HG02623 (cell line): Measurements from ENCODE around the gene TRIM9.
"Not testable (repeated sequence)": the region's sequence is repeated elsewhere in the genome, so short reads cannot be mapped to it uniquely, and the experiment has no call there.

Source experiments
- ATAC-seq: cut with Tn5 transposase; IDR thresholded peaks from one replicate; pipeline ENCODE4 v1.9.1; 2021; ENCODE audit warnings: moderate library complexity; ENCODE audit not compliant: unreplicated experiment

Gene TRIM9

GRCh38 chr14:50967103-50967502 is 127.8 kb downstream of the TRIM9 start:
- no peak for ATAC-seq

GRCh38 chr14:50964683-50965390 is 130.1 kb downstream of the TRIM9 start:
- ATAC-seq: no peak

GRCh38 chr14:50963919-50964318 is 131.0 kb downstream of the TRIM9 start:
- ATAC-seq: no peak

GRCh38 chr14:50961605-50962221 is 133.2 kb downstream of the TRIM9 start:
- no peak for ATAC-seq

- ATAC-seq: no peak
Observed at GRCh38 chr14:50957296-50957695, 137.6 kb downstream of the TRIM9 start.

- not testable (repeated sequence) for ATAC-seq
Observed at GRCh38 chr14:50956421-50956820, 138.5 kb downstream of the TRIM9 start.

- no peak for ATAC-seq
Observed at GRCh38 chr14:50955373-50956043, 139.4 kb downstream of the TRIM9 start.

- no peak for ATAC-seq
Observed at GRCh38 chr14:50954811-50955372, 140.0 kb downstream of the TRIM9 start.

GRCh38 chr14:50953502-50953901 is 141.4 kb downstream of the TRIM9 start:
- ATAC-seq: no peak

- no peak for ATAC-seq
Observed at GRCh38 chr14:50951032-50951431, 143.9 kb downstream of the TRIM9 start.

GRCh38 chr14:50948205-50948604 is 146.7 kb downstream of the TRIM9 start:
- ATAC-seq: no peak

- ATAC-seq: no peak
Observed at GRCh38 chr14:50947446-50947845, 147.5 kb downstream of the TRIM9 start.

GRCh38 chr14:50946234-50946935 is 148.5 kb downstream of the TRIM9 start:
- ATAC-seq: no peak

GRCh38 chr14:50944647-50945413 is 150.1 kb downstream of the TRIM9 start:
- ATAC-seq: no peak

GRCh38 chr14:50943943-50944646 is 150.8 kb downstream of the TRIM9 start, which contains the start of gene PYGL:
Gene PYGL (minus strand): TSS chr14:50944483. CDS start chr14:50944403, 80 bp downstream.
- ATAC-seq: peak; percentile 55

- ATAC-seq: no peak
Observed at GRCh38 chr14:50943261-50943942, 151.5 kb downstream of the TRIM9 start.

GRCh38 chr14:50941638-50942037 is 153.3 kb downstream of the TRIM9 start:
- not testable (repeated sequence) for ATAC-seq

- no peak for ATAC-seq
Observed at GRCh38 chr14:50941151-50941550, 153.8 kb downstream of the TRIM9 start.

GRCh38 chr14:50937800-50938199 is 157.1 kb downstream of the TRIM9 start:
- ATAC-seq: no peak
